GM19351 (cell line): ENCODE measurements around the gene SDK1.

Experiments used
- ATAC-seq: cut with Tn5 transposase; IDR thresholded peaks from one replicate; pipeline ENCODE4 v1.9.1; 2021; ENCODE audit warnings: mild to moderate bottlenecking, moderate library complexity; ENCODE audit not compliant: unreplicated experiment

Gene SDK1

DNA sequence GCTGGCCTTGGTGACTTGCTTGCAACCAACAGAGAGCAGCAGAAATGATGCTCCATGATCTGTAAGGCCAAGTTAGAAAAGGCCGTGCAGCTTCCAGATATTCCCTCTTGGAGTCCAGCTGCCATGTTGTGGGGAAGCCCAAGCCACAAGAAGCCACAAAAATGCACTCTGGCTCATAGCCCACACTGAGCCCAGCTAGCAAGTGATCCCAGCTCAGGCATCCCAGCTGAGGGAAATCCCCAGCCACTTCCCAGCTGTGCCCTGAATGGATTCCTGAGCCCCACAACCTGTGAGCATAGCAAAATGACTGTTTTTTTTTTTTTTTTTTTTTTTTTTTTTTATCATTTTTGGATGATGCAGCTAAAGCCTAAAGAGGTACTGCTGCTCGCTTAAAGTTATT lies 11.1 kb upstream of the SDK1 start:
- ATAC-seq, result no peak

DNA sequence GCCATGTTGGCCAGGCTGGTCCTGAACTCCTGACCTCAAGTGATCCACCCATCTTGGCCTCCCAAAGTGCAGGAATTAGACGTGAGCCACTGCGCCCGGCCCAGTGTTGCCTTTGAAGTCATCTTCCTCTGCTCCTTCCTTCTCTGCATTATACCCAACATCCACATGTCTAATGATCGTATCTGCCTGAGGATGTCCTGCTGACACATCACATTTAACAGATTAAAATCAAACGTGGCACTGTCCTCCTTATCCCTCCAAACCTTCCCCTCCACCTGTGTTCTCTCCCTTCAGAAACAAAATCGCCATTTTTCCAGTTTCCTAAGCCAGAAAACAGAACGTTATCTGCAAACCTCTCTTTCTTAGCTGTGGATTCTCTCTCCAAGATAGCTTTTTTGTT lies 8.4 kb upstream of the SDK1 start:
- ATAC-seq, result no peak

GRCh38 chr7:3294432-3295100 lies 6.5 kb upstream of the SDK1 start:
- no peak for ATAC-seq

- ATAC-seq, result no peak
Measured at GRCh38 chr7:3297105-3297819, 3.8 kb upstream of the SDK1 start.

GRCh38 chr7:3300221-3300650 lies 816 bp upstream of the SDK1 start:
- ATAC-seq, result no peak

DNA sequence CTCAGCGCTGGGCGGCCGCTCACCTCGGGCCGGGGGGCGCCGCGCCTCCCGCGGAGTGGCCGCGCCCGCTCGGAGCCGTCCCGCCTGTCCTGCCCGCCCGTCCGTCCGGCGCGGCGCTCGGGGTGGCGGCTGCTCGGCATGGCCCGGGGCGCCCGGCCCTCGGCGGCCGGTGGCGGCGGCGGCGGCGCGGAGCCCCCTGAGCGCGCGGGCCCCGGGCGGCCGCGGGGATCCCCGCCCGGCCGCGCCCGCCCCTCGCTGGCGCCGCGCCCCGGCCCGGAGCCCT lies 338 bp downstream of the SDK1 start:
- peak; percentile 11 for ATAC-seq

- no peak for ATAC-seq
Measured at GRCh38 chr7:3301831-3302618, 973 bp downstream of the SDK1 start.

DNA sequence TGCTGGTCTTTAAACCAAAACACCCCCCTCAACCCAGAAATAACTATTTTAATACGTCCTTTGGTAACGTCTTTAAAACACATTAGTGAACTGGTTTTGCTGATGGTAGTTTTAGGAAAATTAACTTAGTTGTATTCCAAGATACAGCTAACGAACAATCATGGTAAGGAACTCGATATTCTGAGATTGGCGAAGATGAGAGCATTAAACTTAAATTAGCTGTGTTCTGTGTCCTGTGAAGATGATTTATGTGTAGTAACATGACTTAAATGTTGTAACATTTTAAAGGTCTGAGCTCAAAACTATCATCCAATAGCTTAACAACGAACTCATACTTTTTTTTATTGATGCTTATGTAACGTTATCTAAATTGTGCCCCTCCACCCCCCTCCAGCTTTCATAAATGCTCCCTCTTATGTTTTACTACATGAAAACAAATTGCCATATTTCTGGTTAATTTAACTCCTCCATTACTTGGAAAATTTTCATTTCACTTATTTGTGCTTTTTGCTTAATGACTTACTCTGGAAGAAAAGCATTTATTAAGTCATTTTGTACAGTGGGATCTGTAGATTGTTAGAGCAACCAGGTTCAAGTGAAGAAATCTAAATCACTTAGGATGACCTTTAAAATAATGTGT lies 1.7 kb downstream of the SDK1 start:
- no peak for ATAC-seq

- no peak for ATAC-seq
Measured at GRCh38 chr7:3304131-3304530, 3.1 kb downstream of the SDK1 start.

- no peak for ATAC-seq
Measured at GRCh38 chr7:3307435-3307834, 6.4 kb downstream of the SDK1 start.

- no peak for ATAC-seq
Measured at GRCh38 chr7:3309140-3309539, 8.1 kb downstream of the SDK1 start.

DNA sequence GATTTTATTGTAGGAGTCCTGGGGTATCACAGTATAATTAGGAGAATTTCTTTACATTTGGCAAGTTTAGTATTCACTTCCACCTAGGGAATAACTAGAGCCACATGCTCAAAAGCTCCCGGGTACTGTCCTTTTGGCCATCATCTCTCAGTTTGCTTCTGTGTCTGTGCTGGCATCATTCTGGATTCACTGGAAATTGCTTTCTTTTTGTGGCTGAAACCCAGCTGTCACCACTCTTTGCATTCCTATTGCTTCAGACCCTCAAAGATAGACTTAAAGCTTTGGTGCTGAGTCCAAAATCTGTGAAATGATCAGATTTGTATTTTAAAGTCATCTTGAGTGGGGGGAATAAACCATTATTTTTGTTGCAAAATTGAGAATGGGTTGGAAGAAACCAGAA lies 8.9 kb downstream of the SDK1 start:
- no peak for ATAC-seq

GRCh38 chr7:3310884-3311283 lies 9.8 kb downstream of the SDK1 start:
- no peak for ATAC-seq

GRCh38 chr7:3312583-3312982 lies 11.5 kb downstream of the SDK1 start:
- no peak for ATAC-seq

GRCh38 chr7:3318874-3319273 lies 17.8 kb downstream of the SDK1 start:
- ATAC-seq, result no peak

- no peak for ATAC-seq
Measured at GRCh38 chr7:3321206-3321605, 20.2 kb downstream of the SDK1 start.

- no peak for ATAC-seq
Measured at GRCh38 chr7:3321745-3322144, 20.7 kb downstream of the SDK1 start.

DNA sequence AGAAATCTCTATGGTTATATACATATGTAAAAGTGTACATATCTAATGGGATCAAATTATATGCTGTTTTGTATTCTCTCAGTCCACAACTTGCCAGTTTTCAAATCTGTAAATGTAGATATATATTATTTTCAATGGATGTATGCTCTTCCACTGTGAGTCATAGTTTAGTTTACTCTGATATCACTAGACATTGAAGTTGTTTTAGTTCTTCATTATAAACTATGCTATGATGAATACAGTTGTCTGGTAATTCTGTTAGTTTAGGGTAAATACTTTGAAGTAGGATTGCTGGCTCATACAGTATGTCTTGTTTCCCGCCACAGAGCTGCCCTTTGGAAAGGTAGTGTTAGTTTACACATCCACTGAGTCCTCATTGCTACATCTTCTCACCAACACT lies 25.2 kb downstream of the SDK1 start:
- ATAC-seq, result no peak

GRCh38 chr7:3327099-3327498 lies 26.0 kb downstream of the SDK1 start:
- ATAC-seq, result no peak

DNA sequence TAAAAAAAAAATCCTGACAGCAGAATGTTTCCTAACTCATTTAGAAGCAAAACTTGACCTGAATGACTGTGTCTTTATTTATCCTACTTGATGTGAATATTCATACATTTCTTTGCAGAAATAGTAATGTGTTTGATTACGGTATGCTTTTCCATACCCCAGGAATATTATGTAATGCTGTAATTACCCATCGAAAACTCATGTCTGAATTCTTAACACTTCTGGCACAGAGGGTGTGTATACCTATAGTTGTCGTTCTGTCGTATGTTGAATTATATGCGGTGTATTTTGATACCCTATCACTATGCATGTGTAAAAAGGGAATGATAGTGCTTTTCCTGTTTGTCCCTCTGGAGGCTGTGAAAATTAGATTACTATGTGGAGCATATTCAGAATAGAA lies 26.6 kb downstream of the SDK1 start:
- no peak for ATAC-seq

- no peak for ATAC-seq
Measured at GRCh38 chr7:3332308-3332707, 31.3 kb downstream of the SDK1 start.

GRCh38 chr7:3333861-3334260 lies 32.8 kb downstream of the SDK1 start:
- ATAC-seq, result no peak
